H1 (cell line): Measurements from ENCODE around the gene ACOT12. TPM values are rescaled to one million over a fixed set of nuclear protein-coding genes. Genes with fewer than 3 reads are reported as not detected.

ENCODE experiments used
- ZNF274 ChIP-seq: IDR thresholded peaks from 2 replicates; pipeline ENCODE4 v1.7.0; 2012; ENCODE audit warnings: low read length, borderline replicate concordance; ENCODE audit errors: extremely low read depth
- polyA plus RNA-seq, 7 experiments: library from polyadenylated mRNA; depleted of rRNA in 3 of 7; stranded (reverse) in 5 of 7; unstranded in 2 of 7; fragments of >200 nt in 5 of 7; fragments of 200-250 nt in 2 of 7; gene quantifications; 1 replicate in 5 of 7; 2 replicates in 1 of 7; 4 replicates in 1 of 7; pipeline versions ENCODE4 v1.2.1 to v1.2.3, GENCODE V29; 2011 to 2013; ENCODE audit warnings: missing spikeins in 2 of 7, mixed read lengths in 2 of 7
- total RNA-seq: library from RNA; stranded (reverse); fragmentation: NEBNext Ultra II Directional; extraction: Animal tissue kit (Norgen Biotek cat#: 25700); gene quantifications from 2 replicates; pipeline ENCODE4 v1.2.1, GENCODE V29; 2021
- TF ChIP-seq, protein P1 (sequence below): IDR thresholded peaks from 2 replicates; pipeline ENCODE4 v1.6.1; 2011; ENCODE audit warnings: low read depth, mild to moderate bottlenecking, low read length; ENCODE audit not compliant: insufficient read depth

Gene ACOT12
- total and polyA plus RNA-seq, 2 of the 8 experiments (the other 6 are each of a cell fraction or from before 2014, with no cell fraction given): 0.29 TPM; not detected in 1

- TF ChIP-seq ZNF274: no peak
- TF ChIP-seq, protein P1, sequence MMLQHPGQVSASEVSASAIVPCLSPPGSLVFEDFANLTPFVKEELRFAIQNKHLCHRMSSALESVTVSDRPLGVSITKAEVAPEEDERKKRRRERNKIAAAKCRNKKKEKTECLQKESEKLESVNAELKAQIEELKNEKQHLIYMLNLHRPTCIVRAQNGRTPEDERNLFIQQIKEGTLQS: peak; percentile 56; the same call in 1 of the 2 replicates
Measured at GRCh38 chr5:81301271-81302015, 92.5 kb downstream of the ACOT12 start, which contains the start of gene ZCCHC9 (continued).
